Activated naive CD8-positive, alpha-beta T cell treated with anti-CD3 and anti-CD28 coated beads, Interleukin-2, amount 50 U/mL, for 24 hours (primary cell): ENCODE data around the gene FBXL14.
A peak's percentile ranks its signal among the peaks of the same experiment; 100 is the strongest.

Experiments used
- ATAC-seq: fragments of 150-1000 bp; cut with Tn5 transposase; one replicate; pipeline ENCODE4 v1.10.0; 2021
- DNase-seq: peaks from one replicate; pipeline ENCODE4 v3.0.0; 2021
- H3K27ac Mint-ChIP-seq: one replicate; pipeline ENCODE4 v1.8.0; 2021; ENCODE audit warnings: mild to moderate bottlenecking, mixed read lengths
- H3K27me3 Mint-ChIP-seq: one replicate; pipeline ENCODE4 v1.8.0; 2021; ENCODE audit warnings: mixed read lengths
- H3K36me3 Mint-ChIP-seq: one replicate; pipeline ENCODE4 v1.8.0; 2021; ENCODE audit warnings: low read depth, mixed read lengths
- H3K4me1 Mint-ChIP-seq: one replicate; pipeline ENCODE4 v1.8.0; 2021; ENCODE audit warnings: mixed read lengths
- H3K4me3 Mint-ChIP-seq: one replicate; pipeline ENCODE4 v1.8.0; 2021; ENCODE audit warnings: mild to moderate bottlenecking, moderate library complexity, mixed read lengths
- H3K9me3 Mint-ChIP-seq: one replicate; pipeline ENCODE4 v1.8.0; 2021; ENCODE audit warnings: mixed read lengths

The FBXL14 gene

DNA sequence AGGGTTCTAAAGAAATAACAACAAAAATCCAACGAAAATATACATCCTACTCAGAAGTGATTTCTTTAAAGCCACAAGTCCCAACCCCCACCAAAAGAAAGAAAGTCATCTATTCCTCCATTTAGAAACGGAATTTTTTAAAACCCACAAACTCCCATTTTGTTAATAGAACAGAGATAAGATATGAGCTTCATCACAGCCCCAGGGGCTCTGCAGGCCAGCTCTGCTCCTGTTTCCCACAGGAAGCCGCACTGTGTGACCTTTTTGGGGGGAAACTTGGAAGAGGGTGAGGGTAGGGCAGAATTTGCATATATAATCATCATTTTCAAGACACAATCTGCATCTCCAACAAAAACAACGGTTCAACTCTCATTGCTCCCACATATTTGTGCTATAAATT, 2.8 kb downstream of the FBXL14 start:
- peak; percentile 22 for DNase-seq
- no peaks in the 10 kb centered on the region for H3K27me3 Mint-ChIP-seq
- no peaks in the 10 kb centered on the region for H3K9me3 Mint-ChIP-seq
- H3K4me1 Mint-ChIP-seq = peaks cover 64% of the 10 kb centered on the region
- H3K4me3 Mint-ChIP-seq = peak overlapping the region; percentile 93
- peaks cover 7% of the 10 kb centered on the region for H3K36me3 Mint-ChIP-seq
- ATAC-seq = no peak
- H3K27ac Mint-ChIP-seq = peak overlapping the region; percentile 74

DNA sequence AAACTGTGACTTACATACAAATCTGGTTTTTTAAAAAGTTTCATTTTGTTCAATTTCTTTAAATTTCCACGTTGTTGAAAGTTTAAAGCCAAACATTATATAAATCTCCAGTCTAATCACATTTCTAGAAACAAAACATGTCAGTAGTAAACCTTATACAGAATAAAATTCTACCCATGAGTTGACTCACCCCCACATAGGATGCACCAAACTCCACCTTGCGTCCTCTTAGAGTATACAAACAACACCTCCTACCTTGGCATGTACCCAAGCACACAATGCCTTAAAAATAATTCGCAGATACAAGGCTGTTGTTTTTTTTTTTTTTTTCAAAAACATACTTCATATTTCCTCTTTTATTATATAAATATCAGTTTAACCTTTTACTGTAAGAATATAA, 3.3 kb downstream of the FBXL14 start:
- peak overlapping the region; percentile 93 for H3K4me3 Mint-ChIP-seq
- DNase-seq (no peak), ATAC-seq (no peak)
- no peaks in the 10 kb centered on the region for H3K27me3 Mint-ChIP-seq
- H3K9me3 Mint-ChIP-seq = no peaks in the 10 kb centered on the region
- H3K36me3 Mint-ChIP-seq = peaks cover 7% of the 10 kb centered on the region
- peaks cover 64% of the 10 kb centered on the region for H3K4me1 Mint-ChIP-seq
- H3K27ac Mint-ChIP-seq = peak overlapping the region; percentile 47

DNA sequence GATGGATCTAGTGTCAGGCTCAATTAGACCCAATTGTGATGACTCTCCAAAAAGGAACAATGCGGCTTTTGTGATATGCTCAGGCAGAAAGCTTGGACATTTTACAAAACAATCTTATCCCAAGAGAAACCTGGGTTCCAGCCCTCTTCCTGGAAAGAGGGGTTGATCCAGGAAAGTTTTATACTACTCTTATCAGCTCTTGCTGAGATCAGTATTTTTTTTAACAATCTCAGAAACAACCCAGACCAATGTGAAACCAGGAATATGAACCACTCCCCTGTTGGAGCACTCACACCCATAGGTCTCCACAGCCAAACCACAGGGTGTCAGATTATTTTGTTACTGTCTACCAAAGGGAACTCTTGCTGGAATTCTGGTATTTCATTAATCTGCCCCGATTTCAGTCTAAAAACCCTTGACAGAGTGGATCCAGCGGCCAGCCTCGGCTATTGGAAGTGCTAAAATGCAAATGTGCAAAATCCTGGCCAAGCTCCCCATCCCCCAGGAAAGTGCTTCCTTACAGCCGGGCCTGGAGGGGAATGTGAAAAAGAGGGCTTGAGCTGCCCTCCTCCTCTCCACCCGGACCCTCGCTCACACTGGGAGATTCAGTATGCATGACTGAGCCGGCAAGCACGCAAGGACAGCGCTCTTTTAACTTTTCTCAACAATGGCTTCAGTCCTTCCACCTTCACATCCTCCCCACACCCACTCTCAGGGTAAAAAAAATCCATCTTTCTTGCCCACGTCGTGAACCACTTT, 4.0 kb downstream of the FBXL14 start:
- Mint-ChIP-seq H3K9me3 (no peaks in the 10 kb centered on the region), H3K4me1 (peaks cover 60% of the 10 kb centered on the region), H3K36me3 (peaks cover 7% of the 10 kb centered on the region), H3K4me3 (peak overlapping the region; percentile 93), H3K27me3 (no peaks in the 10 kb centered on the region), H3K27ac (peak overlapping the region; percentile 47)
- ATAC-seq = no peak
- DNase-seq = no peak

DNA sequence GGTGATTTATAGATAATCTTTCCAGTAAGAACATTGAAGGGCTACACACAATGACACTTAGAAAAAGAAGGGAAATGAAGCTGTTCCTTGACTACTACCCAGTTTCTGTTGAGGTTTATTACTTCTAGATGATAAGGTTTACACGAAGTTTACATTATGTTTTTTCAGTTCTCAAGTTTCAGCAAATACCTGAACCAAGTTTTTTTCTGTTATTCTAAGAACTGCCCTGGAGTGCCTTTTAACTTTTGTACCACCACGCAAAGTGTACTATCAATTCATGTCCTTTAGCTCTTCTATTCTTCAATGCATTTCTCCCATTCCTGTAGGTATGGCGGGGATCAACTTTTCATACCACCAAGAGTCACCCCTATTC, 5.8 kb downstream of the FBXL14 start:
- H3K36me3 Mint-ChIP-seq = peaks cover 7% of the 10 kb centered on the region
- no peaks in the 10 kb centered on the region for H3K27me3 Mint-ChIP-seq
- ATAC-seq (no peak), DNase-seq (no peak)
- H3K9me3 Mint-ChIP-seq = no peaks in the 10 kb centered on the region
- H3K4me3 Mint-ChIP-seq = peak overlapping the region; percentile 1
- no peak overlapping the region for H3K27ac Mint-ChIP-seq
- peaks cover 55% of the 10 kb centered on the region for H3K4me1 Mint-ChIP-seq

DNA sequence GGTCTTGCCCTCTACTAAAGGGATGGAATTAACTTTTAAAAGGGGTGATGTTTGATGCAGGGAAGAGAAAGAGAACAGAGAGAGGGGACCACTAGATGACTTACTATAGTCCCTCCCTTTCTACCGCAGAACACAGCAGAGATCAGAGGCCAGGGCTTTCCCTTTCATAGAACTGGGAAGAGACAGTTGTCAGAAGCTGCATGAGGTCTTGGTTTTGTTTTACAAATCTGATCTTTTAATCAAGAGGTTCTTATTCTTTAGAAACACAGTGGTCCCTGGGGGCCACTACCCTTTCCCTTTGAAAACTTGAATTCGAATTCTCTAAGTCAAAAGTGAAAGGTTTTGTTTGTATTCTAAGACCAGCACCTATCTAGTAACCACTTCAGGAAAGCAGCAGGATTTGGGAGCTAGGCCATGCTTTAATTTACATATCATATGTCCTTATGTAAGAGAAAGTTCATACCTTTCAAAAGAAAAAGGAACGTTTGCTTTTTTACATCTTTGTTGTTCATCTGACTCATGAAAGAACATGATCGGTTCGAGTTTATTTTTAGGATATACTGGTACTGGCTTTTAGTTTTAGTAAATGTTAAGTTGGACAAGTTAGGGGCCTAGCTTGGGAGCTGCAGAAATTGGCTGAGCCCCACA, 6.3 kb downstream of the FBXL14 start:
- H3K4me3 Mint-ChIP-seq = peak overlapping the region; percentile 1
- peaks cover 5% of the 10 kb centered on the region for H3K36me3 Mint-ChIP-seq
- no peaks in the 10 kb centered on the region for H3K9me3 Mint-ChIP-seq
- no peak overlapping the region for H3K27ac Mint-ChIP-seq
- no peaks in the 10 kb centered on the region for H3K27me3 Mint-ChIP-seq
- DNase-seq (no peak), ATAC-seq (peak; percentile 45)
- H3K4me1 Mint-ChIP-seq = peaks cover 57% of the 10 kb centered on the region

DNA sequence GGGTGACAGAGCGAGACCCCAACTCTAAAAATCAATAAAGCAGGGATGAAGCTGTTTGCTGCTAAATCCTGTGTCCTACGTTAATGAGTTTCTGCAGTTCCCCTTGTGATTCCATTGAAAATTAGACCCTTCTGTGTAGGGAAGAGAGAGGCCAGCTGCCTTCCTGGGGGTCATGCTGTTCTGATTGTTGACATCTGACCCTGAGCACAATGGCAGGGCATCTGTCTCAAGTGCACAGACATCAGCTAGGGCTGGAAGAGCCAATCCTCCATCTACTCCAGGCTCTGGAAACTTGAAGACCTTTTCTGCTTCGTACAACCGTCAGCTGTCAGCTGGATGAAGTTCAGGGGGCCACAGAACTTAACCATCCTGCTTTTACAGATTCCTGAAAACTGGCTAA, 10.1 kb downstream of the FBXL14 start:
- peaks cover 2% of the 10 kb centered on the region for H3K36me3 Mint-ChIP-seq
- H3K4me1 Mint-ChIP-seq = peaks cover 27% of the 10 kb centered on the region
- no peak overlapping the region for H3K27ac Mint-ChIP-seq
- no peaks in the 10 kb centered on the region for H3K27me3 Mint-ChIP-seq
- no peak overlapping the region for H3K4me3 Mint-ChIP-seq
- no peak for ATAC-seq
- no peaks in the 10 kb centered on the region for H3K9me3 Mint-ChIP-seq
- no peak for DNase-seq

DNA sequence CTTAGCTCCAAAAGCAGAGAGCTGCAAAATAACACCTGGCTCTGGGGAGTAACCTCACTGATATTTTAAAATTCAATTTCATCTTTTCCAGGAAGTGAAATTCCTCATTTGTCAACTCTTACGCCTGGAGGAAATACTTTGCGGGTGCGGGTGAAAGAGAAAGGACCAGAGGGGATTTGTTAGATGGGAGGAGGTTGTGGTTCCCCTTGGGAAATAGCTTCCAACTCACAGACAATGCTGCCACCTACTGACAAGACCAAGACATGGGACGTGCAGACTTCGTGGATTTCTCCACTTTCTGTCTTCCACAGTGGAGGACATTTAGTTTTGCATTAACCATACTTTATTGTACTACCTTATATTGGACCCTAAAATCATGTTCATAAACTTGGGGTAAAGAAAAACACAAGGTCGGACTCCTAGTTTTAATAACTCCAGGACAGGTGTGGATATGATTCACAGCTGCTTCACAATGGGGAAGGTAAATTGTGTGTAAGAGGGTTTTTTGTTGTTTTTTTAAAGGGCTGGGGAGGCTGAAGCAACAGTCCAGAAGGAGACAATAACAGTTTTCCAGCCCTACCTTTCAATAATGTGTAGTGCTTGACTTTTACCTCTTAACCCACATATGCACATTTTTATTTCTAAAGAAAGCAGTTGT, 10.8 kb downstream of the FBXL14 start:
- Mint-ChIP-seq H3K27ac (no peak overlapping the region), H3K4me1 (peaks cover 20% of the 10 kb centered on the region), H3K9me3 (no peaks in the 10 kb centered on the region), H3K4me3 (no peak overlapping the region), H3K36me3 (peaks cover 2% of the 10 kb centered on the region), H3K27me3 (no peaks in the 10 kb centered on the region)
- ATAC-seq (peak; percentile 68), DNase-seq (peak; percentile 70)

DNA sequence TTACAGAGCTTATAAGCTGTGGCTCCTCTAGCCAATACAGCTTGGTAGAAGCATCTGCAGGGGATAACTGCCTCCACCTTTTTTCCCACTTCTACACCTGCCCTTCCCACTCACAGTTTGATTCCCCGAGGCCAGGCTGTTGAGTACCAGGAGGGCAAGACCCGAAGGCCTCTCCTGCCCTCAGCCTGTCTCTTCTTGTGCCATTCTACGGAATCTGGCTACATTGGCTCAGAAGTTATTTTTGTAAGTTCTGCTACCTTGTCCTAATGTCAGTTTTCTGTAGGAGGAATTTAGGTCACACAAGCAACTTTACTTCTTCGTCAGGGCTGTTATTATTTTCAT, 11.7 kb downstream of the FBXL14 start:
- H3K27me3 Mint-ChIP-seq = no peaks in the 10 kb centered on the region
- ATAC-seq = no peak
- no peaks in the 10 kb centered on the region for H3K9me3 Mint-ChIP-seq
- H3K27ac Mint-ChIP-seq = no peak overlapping the region
- H3K36me3 Mint-ChIP-seq = peaks cover 2% of the 10 kb centered on the region
- no peak for DNase-seq
- peaks cover 11% of the 10 kb centered on the region for H3K4me1 Mint-ChIP-seq
- no peak overlapping the region for H3K4me3 Mint-ChIP-seq

DNA sequence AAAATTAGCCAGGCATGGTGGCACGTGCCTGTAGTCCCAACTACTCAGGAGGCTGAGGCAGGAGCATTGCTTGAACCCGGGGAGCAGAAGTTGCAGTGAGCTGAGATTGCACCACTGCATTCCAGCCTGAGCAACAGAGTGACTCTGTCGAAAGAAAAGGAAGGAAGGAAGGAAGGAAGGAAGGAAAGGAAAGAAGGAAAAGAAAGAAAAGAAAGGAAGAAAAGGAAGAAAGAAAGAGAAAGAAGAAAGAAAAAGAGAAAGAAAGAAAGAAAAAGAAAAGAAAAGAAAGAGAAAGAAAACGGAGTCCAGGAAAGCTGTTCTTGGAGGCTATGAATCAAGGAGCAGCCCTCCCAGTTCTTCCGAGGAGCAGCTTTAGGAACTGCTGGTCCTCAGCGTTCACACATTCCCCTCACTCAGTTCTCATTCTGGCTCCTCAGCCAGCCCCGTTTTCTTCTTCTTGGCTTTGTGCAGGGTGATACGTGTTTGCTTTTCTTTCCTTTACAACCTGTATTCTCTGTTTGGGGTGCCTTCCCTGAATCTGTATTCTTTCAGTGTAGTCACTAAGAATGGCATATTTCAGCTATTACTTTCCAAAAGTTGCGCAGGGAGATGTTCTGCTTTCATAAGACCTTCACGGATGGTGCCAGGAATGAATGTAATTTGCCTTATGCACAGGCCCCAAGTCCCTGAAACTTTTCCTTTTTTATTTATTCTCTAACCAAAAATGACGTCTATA, 12.2 kb downstream of the FBXL14 start:
- Mint-ChIP-seq H3K36me3 (peaks cover 2% of the 10 kb centered on the region), H3K27me3 (no peaks in the 10 kb centered on the region), H3K4me1 (peaks cover 9% of the 10 kb centered on the region), H3K9me3 (no peaks in the 10 kb centered on the region), H3K4me3 (no peak overlapping the region), H3K27ac (no peak overlapping the region)
- no peak for DNase-seq
- no peak for ATAC-seq

DNA sequence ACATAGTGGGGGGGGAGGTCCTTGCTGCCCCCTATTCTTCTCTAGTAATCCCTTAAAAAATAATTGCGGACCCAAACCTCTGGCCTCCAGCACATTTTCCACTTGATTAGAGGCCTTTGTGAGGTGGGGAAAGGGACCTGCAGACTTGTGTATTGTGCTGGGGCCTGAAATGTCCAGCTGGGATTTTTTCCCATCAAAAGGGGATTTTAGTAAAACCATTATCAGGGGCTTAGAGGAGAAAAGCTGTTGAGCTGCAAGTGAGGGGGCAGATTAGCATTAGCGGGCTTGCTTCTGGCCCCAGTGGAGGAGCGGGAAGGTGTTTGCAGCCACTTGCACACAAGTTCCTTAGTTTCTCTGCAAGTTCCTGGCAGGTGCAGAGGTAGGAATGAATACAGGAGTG, 13.9 kb downstream of the FBXL14 start:
- Mint-ChIP-seq H3K4me1 (peaks cover 9% of the 10 kb centered on the region), H3K27me3 (no peaks in the 10 kb centered on the region), H3K27ac (no peak overlapping the region), H3K36me3 (no peaks in the 10 kb centered on the region), H3K4me3 (no peak overlapping the region), H3K9me3 (no peaks in the 10 kb centered on the region)
- ATAC-seq (no peak), DNase-seq (no peak)

DNA sequence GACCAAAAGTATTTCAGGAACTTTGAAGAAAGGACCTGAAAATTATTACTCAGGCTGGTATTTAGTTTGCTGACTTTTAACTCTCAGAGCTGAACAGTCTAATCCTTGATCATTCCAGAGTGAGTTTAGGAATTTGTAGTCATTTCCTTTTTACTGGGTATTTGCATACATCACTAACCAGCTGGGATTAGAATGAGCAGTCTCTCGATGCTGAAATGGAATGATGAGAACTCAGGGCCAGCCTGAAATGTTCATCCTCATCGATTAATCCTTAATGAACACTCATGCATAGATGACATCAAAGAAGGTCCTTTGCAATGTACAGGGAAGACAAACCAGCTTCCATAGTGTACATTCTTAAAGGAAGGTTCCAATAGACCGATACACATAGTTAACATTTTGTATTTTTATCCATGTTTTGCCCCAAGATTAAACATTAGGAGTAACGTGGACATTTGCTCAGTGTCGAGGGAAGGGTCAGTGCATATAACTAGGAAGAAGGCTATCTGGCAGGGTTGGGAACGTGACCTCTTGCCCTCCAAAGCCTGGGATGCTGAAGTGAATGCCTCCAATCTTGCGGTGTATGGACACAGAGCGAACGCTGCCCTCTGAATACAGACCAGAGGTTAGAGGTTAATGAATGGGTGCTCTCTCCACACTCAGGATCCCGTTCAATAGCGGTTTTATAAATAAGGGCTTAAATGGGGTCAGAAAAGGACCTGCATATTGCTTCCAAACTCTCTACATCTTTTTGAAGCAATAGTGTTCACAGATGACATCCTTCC, 14.5 kb downstream of the FBXL14 start:
- Mint-ChIP-seq H3K36me3 (no peaks in the 10 kb centered on the region), H3K27me3 (no peaks in the 10 kb centered on the region), H3K4me1 (peaks cover 9% of the 10 kb centered on the region), H3K27ac (no peak overlapping the region), H3K9me3 (no peaks in the 10 kb centered on the region), H3K4me3 (no peak overlapping the region)
- ATAC-seq (no peak), DNase-seq (no peak)

DNA sequence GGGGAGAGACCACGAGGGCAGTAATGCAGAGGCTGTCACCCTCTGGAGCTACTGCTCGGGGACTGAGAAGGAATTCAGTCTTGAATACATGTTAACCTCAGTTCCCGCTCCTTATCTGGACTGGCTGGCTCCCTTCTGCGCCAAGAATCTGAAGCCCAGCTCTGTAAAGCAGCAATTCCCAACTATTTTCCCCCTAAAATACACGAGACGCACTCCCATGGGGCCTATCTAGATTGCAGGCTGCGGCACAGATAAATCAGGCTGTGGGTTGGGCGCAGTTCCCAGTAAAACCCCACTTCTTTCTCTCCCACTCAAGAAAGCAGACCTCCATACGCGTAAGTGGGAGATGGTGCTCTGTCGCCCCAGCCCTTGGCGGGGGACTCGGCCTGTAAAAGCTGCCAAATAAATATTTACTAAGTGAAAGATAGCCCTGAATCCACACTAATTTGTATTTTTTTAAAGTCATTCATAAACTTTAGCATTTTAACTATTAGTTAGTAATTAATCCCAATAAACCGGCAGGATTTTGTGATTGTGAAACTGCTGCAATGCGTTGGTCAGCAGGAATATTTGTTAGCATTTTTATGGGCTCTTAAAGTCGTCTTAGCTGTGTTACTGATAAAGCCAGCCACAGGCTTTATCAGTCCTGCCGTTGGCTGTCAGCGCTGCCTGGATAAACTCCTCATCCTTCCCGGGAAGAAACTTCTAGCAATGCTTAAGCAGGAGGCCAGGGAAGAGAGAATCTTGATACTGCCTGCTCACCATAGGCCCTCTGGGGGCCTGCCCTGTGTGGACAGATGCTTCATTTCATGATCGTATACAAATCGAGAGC, 17.8 kb downstream of the FBXL14 start:
- DNase-seq = no peak
- Mint-ChIP-seq H3K27me3 (peaks cover 2% of the 10 kb centered on the region), H3K36me3 (peaks cover 5% of the 10 kb centered on the region), H3K4me1 (peaks cover 2% of the 10 kb centered on the region), H3K4me3 (no peak overlapping the region), H3K9me3 (no peaks in the 10 kb centered on the region), H3K27ac (no peak overlapping the region)
- no peak for ATAC-seq
